WERI-Rb-1 (cell line): ENCODE measurements around the gene ETV1.
"Not testable (repeated sequence)": the region's sequence is repeated elsewhere in the genome, so short reads cannot be mapped to it uniquely, and the experiment has no call there.

Experiments used
- DNase-seq: peaks from one replicate; pipeline ENCODE4 v3.0.0-alpha.2; 2020
- H3K27ac ChIP-seq: fragments of 250-450 bp; sonication (Bioruptor Pico); 2 replicates; pipeline ENCODE4 v1.5.1; 2020; ENCODE audit warnings: mild to moderate bottlenecking, moderate library complexity
- H3K27me3 ChIP-seq: fragments of 250-450 bp; sonication (Bioruptor Pico); 2 replicates; pipeline ENCODE4 v1.5.1; 2021; ENCODE audit warnings: mild to moderate bottlenecking, low read depth, moderate library complexity; ENCODE audit not compliant: insufficient read depth, severe bottlenecking
- H3K36me3 ChIP-seq: fragments of 250-450 bp; sonication (Bioruptor Pico); 2 replicates; pipeline ENCODE4 v1.5.1; 2020; ENCODE audit warnings: mild to moderate bottlenecking, moderate library complexity
- H3K4me3 ChIP-seq: 2 replicates; pipeline ENCODE4 v1.5.1; 2011; ENCODE audit warnings: low read depth, mild to moderate bottlenecking, control low read depth, low read length
- H3K9me3 ChIP-seq: fragments of 250-450 bp; sonication (Bioruptor Pico); 2 replicates; pipeline ENCODE4 v1.5.1; 2021; ENCODE audit warnings: mild to moderate bottlenecking, moderate library complexity; ENCODE audit not compliant: severe bottlenecking
- TF ChIP-seq, protein P1 (sequence below): IDR thresholded peaks from 2 replicates; pipeline ENCODE4 v1.5.1; 2011; ENCODE audit warnings: low read depth, mild to moderate bottlenecking, control low read depth, inconsistent platforms, low read length

The ETV1 gene

DNA sequence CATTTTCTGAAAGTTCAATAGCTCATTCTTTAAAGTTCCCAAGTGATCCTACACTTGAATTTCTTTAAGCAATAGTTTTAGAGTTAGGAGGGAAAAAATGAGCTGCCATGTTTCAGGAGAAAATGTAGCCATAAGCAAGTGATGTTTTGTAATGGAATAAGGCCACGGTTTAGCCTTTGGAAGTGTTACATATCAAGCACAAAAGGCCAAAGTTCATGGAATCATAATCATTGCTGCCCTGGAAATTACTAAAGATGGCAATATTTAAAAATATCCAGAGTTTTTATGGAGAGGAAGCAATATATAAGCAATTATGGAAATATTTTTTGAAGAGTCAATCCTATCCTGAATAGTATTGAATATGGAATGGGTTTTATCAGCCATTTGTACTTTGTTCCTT, 68.4 kb downstream of the ETV1 start:
- H3K36me3 ChIP-seq: no peaks in the 10 kb centered on the region
- DNase-seq: no peak
- no peaks in the 10 kb centered on the region for H3K27me3 ChIP-seq
- no peaks in the 10 kb centered on the region for H3K9me3 ChIP-seq
- no peak overlapping the region for H3K4me3 ChIP-seq
- no peak overlapping the region for H3K27ac ChIP-seq
- TF ChIP-seq, protein P1, sequence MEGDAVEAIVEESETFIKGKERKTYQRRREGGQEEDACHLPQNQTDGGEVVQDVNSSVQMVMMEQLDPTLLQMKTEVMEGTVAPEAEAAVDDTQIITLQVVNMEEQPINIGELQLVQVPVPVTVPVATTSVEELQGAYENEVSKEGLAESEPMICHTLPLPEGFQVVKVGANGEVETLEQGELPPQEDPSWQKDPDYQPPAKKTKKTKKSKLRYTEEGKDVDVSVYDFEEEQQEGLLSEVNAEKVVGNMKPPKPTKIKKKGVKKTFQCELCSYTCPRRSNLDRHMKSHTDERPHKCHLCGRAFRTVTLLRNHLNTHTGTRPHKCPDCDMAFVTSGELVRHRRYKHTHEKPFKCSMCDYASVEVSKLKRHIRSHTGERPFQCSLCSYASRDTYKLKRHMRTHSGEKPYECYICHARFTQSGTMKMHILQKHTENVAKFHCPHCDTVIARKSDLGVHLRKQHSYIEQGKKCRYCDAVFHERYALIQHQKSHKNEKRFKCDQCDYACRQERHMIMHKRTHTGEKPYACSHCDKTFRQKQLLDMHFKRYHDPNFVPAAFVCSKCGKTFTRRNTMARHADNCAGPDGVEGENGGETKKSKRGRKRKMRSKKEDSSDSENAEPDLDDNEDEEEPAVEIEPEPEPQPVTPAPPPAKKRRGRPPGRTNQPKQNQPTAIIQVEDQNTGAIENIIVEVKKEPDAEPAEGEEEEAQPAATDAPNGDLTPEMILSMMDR: no peak

DNA sequence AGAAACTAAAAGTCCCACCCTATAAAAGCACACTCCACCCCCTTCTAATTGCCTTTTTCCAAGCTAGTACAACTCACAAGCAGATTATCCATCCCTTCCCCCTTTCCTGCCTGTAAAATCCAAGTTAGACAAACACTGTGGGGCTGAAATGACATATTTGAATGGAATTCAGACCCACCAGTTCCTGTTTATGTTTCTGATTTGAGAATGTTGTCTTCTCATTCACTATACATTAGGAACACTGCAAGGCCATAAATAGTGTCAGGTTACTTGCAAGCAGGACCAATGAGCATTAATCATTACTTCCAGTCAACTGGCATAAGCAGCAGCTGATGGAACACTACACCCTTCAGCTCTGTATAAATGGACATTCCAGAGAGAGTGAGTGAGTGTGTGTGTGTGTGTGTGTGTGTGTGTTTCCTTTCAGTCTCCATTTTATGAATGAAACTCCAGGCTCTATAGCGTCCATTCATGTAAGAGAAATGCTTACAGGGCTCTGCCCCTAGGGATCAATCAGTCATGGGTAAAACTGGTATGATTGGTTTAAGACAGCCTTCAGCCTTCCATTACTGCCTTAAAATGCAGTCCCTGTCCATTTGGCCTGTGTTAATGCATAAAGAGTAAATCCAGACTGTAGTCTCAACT, 69.3 kb downstream of the ETV1 start:
- H3K27ac ChIP-seq: no peak overlapping the region
- no peaks in the 10 kb centered on the region for H3K36me3 ChIP-seq
- no peaks in the 10 kb centered on the region for H3K9me3 ChIP-seq
- H3K27me3 ChIP-seq: no peaks in the 10 kb centered on the region
- TF ChIP-seq, protein P1: no peak
- DNase-seq: no peak
- no peak overlapping the region for H3K4me3 ChIP-seq

DNA sequence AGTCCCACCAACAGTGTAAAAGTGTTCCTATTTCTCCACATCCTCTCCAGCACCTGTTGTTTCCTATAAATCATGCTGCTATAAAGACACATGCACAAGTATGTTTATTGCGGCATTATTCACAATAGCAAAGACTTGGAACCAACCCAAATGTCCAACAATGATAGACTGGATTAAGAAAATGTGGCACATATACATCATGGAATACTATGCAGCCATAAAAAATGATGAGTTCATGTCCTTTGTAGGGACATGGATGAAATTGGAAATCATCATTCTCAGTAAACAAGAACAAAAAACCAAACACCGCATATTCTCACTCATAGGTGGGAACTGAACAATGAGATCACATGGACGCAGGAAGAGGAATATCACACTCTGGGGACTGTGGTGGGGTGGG, 71.1 kb downstream of the ETV1 start:
- H3K27me3 ChIP-seq, H3K27ac ChIP-seq, H3K36me3 ChIP-seq, DNase-seq, H3K4me3 ChIP-seq, H3K9me3 ChIP-seq: not testable (repeated sequence)

DNA sequence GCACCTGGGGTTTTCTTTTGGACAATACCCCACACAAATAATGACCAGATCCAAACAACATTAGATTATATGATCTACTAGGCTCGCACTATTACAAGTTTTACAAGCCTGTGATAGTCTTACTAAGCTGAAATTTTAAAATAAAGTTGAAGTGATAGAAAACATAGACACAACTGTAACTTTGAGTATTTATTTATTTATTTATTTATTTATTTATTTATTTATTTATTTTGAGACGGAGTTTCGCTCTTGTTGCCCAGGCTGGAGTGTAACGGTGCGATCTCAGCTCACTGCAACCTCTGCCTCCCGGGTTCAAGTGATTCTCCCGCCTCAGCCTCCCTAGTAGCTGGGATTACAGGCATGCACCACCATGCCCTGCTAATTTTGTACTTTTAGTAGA, 72.4 kb downstream of the ETV1 start:
- not testable (repeated sequence) for H3K27me3 ChIP-seq, H3K36me3 ChIP-seq, DNase-seq, H3K9me3 ChIP-seq, H3K27ac ChIP-seq, H3K4me3 ChIP-seq

DNA sequence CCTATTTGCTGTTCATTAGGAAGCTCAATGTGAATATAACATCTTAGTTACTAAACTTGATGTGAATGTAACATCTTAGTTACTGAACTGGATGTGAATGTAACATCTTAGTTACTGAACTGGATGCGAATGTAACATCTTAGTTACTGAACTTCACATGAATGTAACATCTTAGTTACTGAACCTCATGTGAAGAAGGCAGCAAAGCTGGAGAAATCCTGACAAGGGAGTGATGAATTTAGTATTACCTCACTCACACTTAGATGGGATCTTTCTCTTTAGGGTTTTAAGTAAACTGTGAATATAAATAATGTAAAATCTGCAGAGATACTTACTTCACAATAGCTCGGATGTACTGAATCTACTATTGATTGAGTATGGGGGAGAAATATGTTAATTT, 73.6 kb downstream of the ETV1 start:
- no peaks in the 10 kb centered on the region for H3K9me3 ChIP-seq
- H3K36me3 ChIP-seq: no peaks in the 10 kb centered on the region
- H3K27me3 ChIP-seq: no peaks in the 10 kb centered on the region
- no peak overlapping the region for H3K4me3 ChIP-seq
- no peak for DNase-seq
- H3K27ac ChIP-seq: no peak overlapping the region
- TF ChIP-seq, protein P1: no peak

DNA sequence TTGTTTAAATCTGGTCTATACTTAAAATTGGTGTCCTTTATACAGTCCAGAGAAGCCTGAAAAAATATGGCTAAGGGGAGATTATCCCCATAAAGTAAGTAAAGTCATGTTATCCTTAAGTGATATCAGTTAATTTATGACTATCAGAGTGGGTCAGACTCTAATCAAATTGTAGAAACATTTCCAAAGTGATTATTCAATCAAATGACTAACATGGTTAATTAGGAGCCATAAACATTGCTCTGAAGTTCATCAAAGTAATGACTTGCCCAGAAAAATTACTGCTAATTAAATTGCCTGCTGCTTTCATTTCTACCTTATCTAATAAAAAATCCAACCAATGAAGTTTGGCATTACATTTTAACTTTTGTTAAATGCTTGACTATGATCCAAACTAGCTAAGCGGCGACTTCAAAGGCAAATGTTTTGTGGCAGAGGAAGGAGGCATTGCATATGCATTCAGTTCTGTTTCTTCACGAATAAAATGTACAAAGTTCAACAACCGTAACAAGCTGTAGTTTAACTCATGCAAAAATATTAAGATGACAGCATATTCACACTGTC, 76.7 kb downstream of the ETV1 start:
- Histone ChIP-seq H3K27ac (no peak overlapping the region), H3K4me3 (no peak overlapping the region), H3K36me3 (no peaks in the 10 kb centered on the region), H3K9me3 (no peaks in the 10 kb centered on the region), H3K27me3 (no peaks in the 10 kb centered on the region)
- DNase-seq: no peak
- TF ChIP-seq, protein P1: no peak

DNA sequence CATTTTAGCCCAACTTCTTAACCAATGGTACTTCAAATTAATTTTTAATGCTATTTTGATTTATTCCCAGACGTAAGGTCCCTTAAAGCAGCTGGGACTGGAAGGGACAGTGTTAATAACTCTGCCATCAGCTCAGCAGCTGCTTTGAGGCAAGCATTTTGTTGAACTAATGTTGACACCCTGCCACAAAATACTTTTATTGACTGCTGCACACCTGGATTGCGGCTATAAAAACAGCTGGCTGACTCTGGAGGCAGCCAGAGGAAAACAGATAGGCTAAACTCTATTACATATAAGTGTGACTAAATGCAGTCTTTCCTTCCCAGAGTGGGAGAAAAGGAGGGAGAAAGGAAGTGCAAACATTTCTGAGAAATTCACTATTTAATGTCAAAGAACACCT, 77.6 kb downstream of the ETV1 start:
- H3K4me3 ChIP-seq: no peak overlapping the region
- H3K27ac ChIP-seq: no peak overlapping the region
- TF ChIP-seq, protein P1: no peak
- H3K27me3 ChIP-seq: no peaks in the 10 kb centered on the region
- DNase-seq: no peak
- no peaks in the 10 kb centered on the region for H3K36me3 ChIP-seq
- H3K9me3 ChIP-seq: no peaks in the 10 kb centered on the region
